Measurements from ENCODE around the gene SAMD10. TPM values are rescaled to one million over a fixed set of nuclear protein-coding genes. Genes with fewer than 3 reads are reported as not detected.
"Not testable (repeated sequence)": the region's sequence is repeated elsewhere in the genome, so short reads cannot be mapped to it uniquely, and the experiment has no call there.

SAMD10 gene
- total RNA-seq: 10 to 100 TPM; 16.2 to 18.8 TPM

- POLR2A ChIA-PET: interaction anchor here (0.5 to 3.8 kb wide), 23 partner anchors 10 to 459 kb away, joined by 3 to 142 read pairs (median 5); partner anchors contain the start of genes C20orf204, OPRL1, PPDPF and PTK6
Measured at GRCh38 chr20:63979557-63980316, at the start of gene SAMD10. TSS of gene SAMD10 (minus strand) at chr20:63979642. CDS start at chr20:63979467, 175 bp downstream.

DNA sequence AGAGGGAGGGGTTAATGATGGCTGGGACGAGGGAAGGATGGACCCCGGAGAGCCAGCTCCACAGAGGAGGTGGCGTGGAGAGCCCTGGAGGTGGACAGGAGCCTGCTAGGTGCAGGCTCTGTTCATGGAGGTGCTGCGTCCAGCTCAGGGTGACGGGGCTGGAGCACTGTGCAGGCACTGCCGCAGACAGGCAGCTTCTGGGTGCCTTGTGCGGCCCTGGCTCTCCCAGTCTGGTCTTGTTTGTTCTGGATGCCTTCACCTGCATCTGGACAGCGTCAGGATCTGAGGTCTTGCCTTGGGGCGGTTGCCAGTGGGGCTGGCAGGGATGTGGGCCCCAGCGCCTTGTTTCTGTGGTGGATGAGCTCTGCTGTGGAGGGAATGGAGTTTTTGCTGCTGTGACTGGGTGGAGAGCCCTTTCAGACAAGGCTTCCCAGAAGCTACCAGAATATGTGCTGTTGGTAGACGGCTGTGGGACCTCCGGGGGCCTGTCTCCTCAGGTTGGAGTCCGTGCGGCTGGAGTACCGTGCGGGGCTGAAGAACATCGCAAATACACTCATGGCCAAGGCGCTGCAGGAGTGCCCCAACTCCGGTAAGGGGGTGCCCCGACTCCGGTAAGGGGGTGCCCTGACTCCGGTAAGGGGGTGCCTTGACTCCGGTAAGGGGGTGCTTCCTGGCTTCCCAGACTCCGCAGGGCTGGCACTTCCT is 48.7 kb upstream of the SAMD10 start:
- peak overlapping the region; percentile 43 for H3K27ac Mint-ChIP-seq
- POLR2A ChIA-PET: interaction anchor here (0.8 to 1.1 kb wide), 2 partner anchors 10 to 13 kb away, joined by 3 to 4 read pairs; no protein-coding TSS in a partner anchor
- no peak for ATAC-seq (ENCODE audit: low read depth)
- no peaks in the 10 kb centered on the region for H3K27me3 Mint-ChIP-seq
- DNase-seq: no peak
- no peak overlapping the region for H3K4me3 Mint-ChIP-seq
- H3K36me3 Mint-ChIP-seq: peaks cover 14% of the 10 kb centered on the region
- peaks cover 4% of the 10 kb centered on the region for H3K4me1 Mint-ChIP-seq
- H3K9me3 Mint-ChIP-seq: no peaks in the 10 kb centered on the region

More at GRCh38 chr20:63979557-63980316, at the start of gene SAMD10:
- peak; percentile 81 for DNase-seq
- Mint-ChIP-seq H3K9me3 (no peaks in the 10 kb centered on the region), H3K4me1 (peaks cover 52% of the 10 kb centered on the region), H3K36me3 (peaks cover 22% of the 10 kb centered on the region), H3K27ac (peak within 1 kb of the TSS; percentile 98), H3K4me3 (peak within 1 kb of the TSS; percentile 96), H3K27me3 (no peaks in the 10 kb centered on the region)
- ATAC-seq (ENCODE audit: low read depth): peak; percentile 33

DNA sequence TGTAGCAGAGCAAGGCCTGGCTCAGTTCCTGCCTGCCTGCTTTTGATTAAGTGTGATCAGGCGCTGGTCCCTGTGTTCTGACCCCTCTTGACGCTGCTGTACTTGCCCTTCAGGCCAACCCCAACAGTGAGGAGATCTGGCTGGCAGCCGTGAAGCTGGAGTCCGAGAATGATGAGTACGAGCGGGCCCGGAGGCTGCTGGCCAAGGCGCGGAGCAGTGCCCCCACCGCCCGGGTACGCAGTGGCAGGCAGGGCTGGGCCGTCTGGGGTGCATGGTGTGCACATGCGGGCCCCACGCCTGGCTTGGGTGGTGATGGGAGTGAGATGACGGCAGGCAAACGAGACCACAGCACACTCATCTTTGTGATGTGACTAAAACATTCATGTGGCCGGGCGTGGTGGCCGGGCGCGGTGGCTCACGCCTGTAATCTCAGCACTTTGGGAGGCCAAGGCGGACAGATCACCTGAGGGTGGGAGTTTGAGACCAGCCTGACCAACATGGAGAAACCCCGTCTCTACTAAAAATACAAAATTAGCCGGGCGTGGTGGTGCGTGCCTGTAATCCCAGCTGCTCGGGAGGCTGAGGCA is 46.5 kb upstream of the SAMD10 start:
- ATAC-seq (ENCODE audit: low read depth): no peak
- Mint-ChIP-seq H3K4me3 (no peak overlapping the region), H3K36me3 (peaks cover 27% of the 10 kb centered on the region), H3K4me1 (peaks cover 2% of the 10 kb centered on the region), H3K27ac (no peak overlapping the region), H3K27me3 (no peaks in the 10 kb centered on the region), H3K9me3 (no peaks in the 10 kb centered on the region)
- no peak for DNase-seq
- POLR2A ChIA-PET: no interaction called here

DNA sequence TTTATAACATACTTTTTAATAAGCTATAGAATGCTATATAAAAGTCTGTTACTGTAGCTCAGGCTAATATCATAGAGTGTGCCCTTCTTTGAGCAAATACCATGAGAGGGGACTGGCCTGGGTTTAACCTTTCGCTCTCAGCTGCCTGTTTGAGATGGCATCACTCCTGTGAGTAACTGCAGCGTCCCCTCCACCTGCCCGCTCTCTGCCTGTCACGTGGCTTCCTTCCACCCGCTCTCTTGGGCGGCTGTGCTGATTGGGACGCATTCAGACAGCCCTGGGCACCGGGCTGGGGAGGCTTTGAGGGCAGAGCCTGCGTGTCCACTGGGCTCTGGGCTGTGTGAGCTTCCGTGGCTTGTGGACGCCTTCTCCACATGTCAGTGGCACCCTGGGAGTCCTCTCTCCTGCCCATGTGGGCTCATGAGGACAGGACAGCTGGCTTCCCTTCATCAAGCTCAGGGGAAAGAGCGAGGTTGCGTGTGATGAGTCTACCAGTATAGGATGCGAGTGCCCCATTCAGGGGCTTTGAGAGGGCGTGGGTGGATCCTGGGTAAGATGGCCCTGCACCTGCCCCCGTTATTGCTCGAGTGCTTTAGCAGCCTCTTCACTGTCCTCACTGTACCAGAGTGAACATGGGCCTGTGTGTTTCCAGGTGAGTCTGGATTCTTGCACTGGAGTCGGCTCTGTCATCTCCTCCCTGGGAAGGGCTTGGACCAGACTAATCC is 45.8 kb upstream of the SAMD10 start:
- Mint-ChIP-seq H3K4me1 (peaks cover 2% of the 10 kb centered on the region), H3K4me3 (no peak overlapping the region), H3K27me3 (no peaks in the 10 kb centered on the region), H3K36me3 (peaks cover 25% of the 10 kb centered on the region), H3K9me3 (no peaks in the 10 kb centered on the region), H3K27ac (no peak overlapping the region)
- POLR2A ChIA-PET: no interaction called here
- DNase-seq: no peak
- no peak for ATAC-seq (ENCODE audit: low read depth)

- Mint-ChIP-seq H3K27me3 (no peaks in the 10 kb centered on the region), H3K4me1 (peaks cover 5% of the 10 kb centered on the region), H3K4me3 (no peak overlapping the region), H3K9me3 (no peaks in the 10 kb centered on the region), H3K27ac (no peak overlapping the region), H3K36me3 (peaks cover 28% of the 10 kb centered on the region)
- DNase-seq: no peak
- POLR2A ChIA-PET: no interaction called here
- ATAC-seq (ENCODE audit: low read depth): no peak
Measured at GRCh38 chr20:64024141-64024990, 44.9 kb upstream of the SAMD10 start.

DNA sequence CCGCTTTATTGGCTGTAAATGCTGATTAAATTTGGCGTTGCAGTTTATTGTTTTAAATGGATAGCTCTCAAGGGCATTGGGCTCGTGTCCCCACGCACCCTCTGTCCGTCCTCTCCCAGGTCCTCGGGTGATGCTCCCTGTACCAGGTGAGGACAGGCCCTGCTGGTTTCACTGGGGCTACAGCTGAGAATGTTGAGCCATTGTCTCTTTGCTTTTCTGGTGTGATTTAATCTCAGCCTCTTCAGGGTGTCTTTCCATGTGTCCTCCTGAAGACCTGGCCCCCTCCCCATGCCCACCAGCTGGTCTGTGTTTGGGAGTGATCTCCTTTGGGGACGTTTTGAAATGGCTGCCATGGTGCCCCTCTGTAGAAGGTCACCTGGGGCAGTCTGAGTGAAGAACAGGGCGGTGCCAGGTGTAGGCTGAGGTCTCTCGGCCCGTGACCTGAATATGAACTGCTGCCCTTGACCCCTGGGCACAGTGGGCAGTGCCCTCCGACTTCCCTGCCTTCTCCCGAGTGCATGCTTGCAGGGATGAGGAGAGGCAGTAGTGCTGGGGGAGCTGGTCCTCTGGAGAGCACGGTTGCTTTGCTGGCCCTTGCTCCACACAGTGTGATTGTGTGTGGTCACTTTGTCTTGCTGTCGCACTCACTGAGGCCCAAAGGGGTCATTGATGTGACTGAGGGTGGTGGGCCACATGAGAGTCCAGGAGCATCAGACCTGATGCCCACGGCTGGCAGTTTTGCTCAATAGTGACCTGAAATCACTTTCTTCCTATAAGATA is 44.1 kb upstream of the SAMD10 start:
- peaks cover 32% of the 10 kb centered on the region for H3K36me3 Mint-ChIP-seq
- POLR2A ChIA-PET: no interaction called here
- ATAC-seq (ENCODE audit: low read depth): no peak
- H3K27ac Mint-ChIP-seq: no peak overlapping the region
- no peaks in the 10 kb centered on the region for H3K9me3 Mint-ChIP-seq
- no peak for DNase-seq
- no peaks in the 10 kb centered on the region for H3K27me3 Mint-ChIP-seq
- no peak overlapping the region for H3K4me3 Mint-ChIP-seq
- H3K4me1 Mint-ChIP-seq: peaks cover 5% of the 10 kb centered on the region

DNA sequence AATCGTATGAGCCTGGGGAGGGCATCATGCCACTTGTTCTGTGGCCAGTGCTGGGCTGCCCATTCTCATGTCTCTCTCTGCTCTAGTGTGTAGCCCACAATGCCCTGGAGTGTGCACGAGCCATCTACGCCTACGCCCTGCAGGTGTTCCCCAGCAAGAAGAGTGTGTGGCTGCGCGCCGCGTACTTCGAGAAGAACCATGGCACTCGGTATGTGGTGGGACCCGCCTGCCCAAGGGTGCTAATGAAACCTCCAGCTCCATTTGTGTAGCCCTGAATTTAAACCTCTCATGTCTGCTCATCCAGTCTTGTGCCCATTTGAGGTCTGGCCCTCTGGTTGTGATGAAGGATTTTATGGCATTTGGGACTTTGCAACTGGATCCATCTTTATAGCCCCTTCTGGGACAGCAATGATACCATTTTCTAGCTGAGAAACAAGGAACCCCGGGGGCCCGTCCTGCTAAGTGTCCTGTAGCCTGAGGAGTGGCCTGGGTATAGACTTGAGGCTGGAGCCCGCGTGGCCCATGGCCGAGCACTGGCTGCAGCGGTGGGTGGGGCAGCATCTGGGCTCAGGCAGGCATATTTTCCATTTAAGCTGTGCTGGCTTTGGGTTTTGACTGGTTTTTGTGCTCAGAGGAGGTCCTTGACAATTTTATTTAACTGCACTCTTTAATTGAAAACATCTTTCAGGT is 43.4 kb upstream of the SAMD10 start:
- POLR2A ChIA-PET: no interaction called here
- no peak overlapping the region for H3K4me3 Mint-ChIP-seq
- no peak for ATAC-seq (ENCODE audit: low read depth)
- no peaks in the 10 kb centered on the region for H3K27me3 Mint-ChIP-seq
- peaks cover 36% of the 10 kb centered on the region for H3K36me3 Mint-ChIP-seq
- no peak overlapping the region for H3K27ac Mint-ChIP-seq
- peaks cover 3% of the 10 kb centered on the region for H3K4me1 Mint-ChIP-seq
- no peak for DNase-seq
- no peaks in the 10 kb centered on the region for H3K9me3 Mint-ChIP-seq

- Mint-ChIP-seq H3K4me3 (no peak overlapping the region), H3K36me3 (peaks cover 37% of the 10 kb centered on the region), H3K9me3 (no peaks in the 10 kb centered on the region), H3K27me3 (no peaks in the 10 kb centered on the region), H3K27ac (no peak overlapping the region), H3K4me1 (peaks cover 3% of the 10 kb centered on the region)
- no peak for DNase-seq
- POLR2A ChIA-PET: no interaction called here
- no peak for ATAC-seq (ENCODE audit: low read depth)
Measured at GRCh38 chr20:64021124-64021975, 41.9 kb upstream of the SAMD10 start.

GRCh38 chr20:64015635-64016034 is 36.2 kb upstream of the SAMD10 start:
- peaks cover 48% of the 10 kb centered on the region for H3K36me3 Mint-ChIP-seq

DNA sequence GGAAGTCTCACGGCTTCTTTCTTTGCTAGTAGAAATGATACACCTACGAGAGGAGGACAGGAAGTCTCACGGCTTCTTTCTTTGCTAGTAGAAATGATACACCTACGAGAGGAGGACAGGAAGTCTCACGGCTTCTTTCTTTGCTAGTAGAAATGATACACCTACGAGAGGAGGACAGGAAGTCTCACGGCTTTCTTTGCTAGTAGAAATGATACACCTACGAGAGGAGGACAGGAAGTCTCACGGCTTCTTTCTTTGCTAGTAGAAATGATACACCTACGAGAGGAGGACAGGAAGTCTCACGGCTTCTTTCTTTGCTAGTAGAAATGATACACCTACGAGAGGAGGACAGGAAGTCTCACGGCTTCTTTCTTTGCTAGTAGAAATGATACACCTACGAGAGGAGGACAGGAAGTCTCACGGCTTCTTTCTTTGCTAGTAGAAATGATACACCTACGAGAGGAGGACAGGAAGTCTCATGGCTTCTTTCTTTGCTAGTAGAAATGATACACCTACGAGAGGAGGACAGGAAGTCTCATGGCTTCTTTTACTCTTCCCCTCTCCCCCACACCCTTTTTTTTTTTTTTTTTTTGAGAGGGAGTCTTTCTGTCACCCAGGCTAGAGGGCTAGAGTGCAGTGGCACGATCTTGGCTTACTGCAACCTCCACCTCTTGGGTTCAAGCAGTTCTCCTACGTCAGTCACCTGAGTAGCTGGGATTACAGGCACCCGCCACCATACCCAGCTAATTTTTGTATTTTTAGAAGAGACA is 33.1 kb upstream of the SAMD10 start:
- POLR2A ChIA-PET, H3K27me3 Mint-ChIP-seq, H3K9me3 Mint-ChIP-seq, DNase-seq: not testable (repeated sequence)
- peak overlapping the region; percentile 89 for H3K27ac Mint-ChIP-seq
- H3K4me1 Mint-ChIP-seq: peaks cover 36% of the 10 kb centered on the region
- ATAC-seq (ENCODE audit: low read depth): peak; percentile 13
- H3K4me3 Mint-ChIP-seq: peak overlapping the region; percentile 59
- H3K36me3 Mint-ChIP-seq: peaks cover 64% of the 10 kb centered on the region

More at GRCh38 chr20:64015635-64016034, 36.2 kb upstream of the SAMD10 start:
- DNase-seq (no peak), ATAC-seq (ENCODE audit: low read depth) (no peak)
- no peak overlapping the region for H3K4me3 Mint-ChIP-seq
- H3K9me3 Mint-ChIP-seq: no peaks in the 10 kb centered on the region
- H3K27me3 Mint-ChIP-seq: no peaks in the 10 kb centered on the region
- H3K27ac Mint-ChIP-seq: no peak overlapping the region
- peaks cover 21% of the 10 kb centered on the region for H3K4me1 Mint-ChIP-seq
- POLR2A ChIA-PET: no interaction called here
